IgD-negative memory B cell (primary cell): ENCODE measurements around the gene KCNG2. TPM values are rescaled to one million over a fixed set of nuclear protein-coding genes. Genes with fewer than 3 reads are reported as not detected.
"Not testable (repeated sequence)": the region's sequence is repeated elsewhere in the genome, so short reads cannot be mapped to it uniquely, and the experiment has no call there.

ENCODE experiments used
- H3K27ac Mint-ChIP-seq, 3 donors: one replicate each; pipeline ENCODE4 v1.8.0; 2020 to 2022; ENCODE audit warnings: mild to moderate bottlenecking in 3 of 3, mixed read lengths in 3 of 3, moderate library complexity in 1 of 3
- H3K27me3 Mint-ChIP-seq: one replicate; pipeline ENCODE4 v1.8.0; 2021; ENCODE audit warnings: mixed read lengths
- H3K36me3 Mint-ChIP-seq: one replicate; pipeline ENCODE4 v1.8.0; 2020; ENCODE audit warnings: mild to moderate bottlenecking, mixed read lengths
- H3K4me1 Mint-ChIP-seq, 3 donors: one replicate each; pipeline ENCODE4 v1.8.0; 2020 to 2022; ENCODE audit warnings: mixed read lengths in 3 of 3, mild to moderate bottlenecking in 1 of 3
- H3K4me3 Mint-ChIP-seq, 4 donors: one replicate each; pipeline ENCODE4 v1.8.0; 2020 to 2022; ENCODE audit warnings: mild to moderate bottlenecking in 4 of 4, mixed read lengths in 4 of 4, moderate library complexity in 3 of 4
- H3K9me3 Mint-ChIP-seq, 3 donors: one replicate each; pipeline ENCODE4 v1.8.0; 2020 to 2021; ENCODE audit warnings: mixed read lengths in 3 of 3, mild to moderate bottlenecking in 1 of 3
- polyA plus RNA-seq: library from polyadenylated mRNA; unstranded; fragments of 300-500 nt; fragmentation: Illumina TruSeq; gene quantifications from one replicate; pipeline ENCODE4 v1.2.3, GENCODE V29; 2021

KCNG2 gene
- polyA plus RNA-seq, result not detected

- peak within 1 kb of the TSS in 1 of 3 donors; percentile 94 for H3K27ac Mint-ChIP-seq
- peaks cover 11 to 17% (median 15%) of the 10 kb centered on the region in 3 donors for H3K4me1 Mint-ChIP-seq
- H3K4me3 Mint-ChIP-seq, result peak within 1 kb of the TSS; percentile 10 to 91 (median 78)
- H3K9me3 Mint-ChIP-seq, result no peaks in the 10 kb centered on the region
- H3K27me3 Mint-ChIP-seq, result peaks cover 23% of the 10 kb centered on the region
- H3K36me3 Mint-ChIP-seq, result no peaks in the 10 kb centered on the region
These were observed at the start of gene KCNG2 for GRCh38 chr18:79797518-79798345. Gene KCNG2 (plus strand): TSS chr18:79797938. CDS start chr18:79863668, 65,730 bp downstream.

GRCh38 chr18:79748321-79749180 lies 49.2 kb upstream of the KCNG2 start:
- H3K4me1 Mint-ChIP-seq, result no peaks in the 10 kb centered on the region
- H3K27me3 Mint-ChIP-seq, result no peaks in the 10 kb centered on the region
- peaks cover 6% of the 10 kb centered on the region for H3K36me3 Mint-ChIP-seq
- H3K27ac Mint-ChIP-seq, result no peak overlapping the region
- H3K9me3 Mint-ChIP-seq, result peaks cover 0 to 4% (median 0%) of the 10 kb centered on the region in 3 donors
- H3K4me3 Mint-ChIP-seq, result no peak overlapping the region

- peak overlapping the region in 1 of 4 donors; percentile 8 for H3K4me3 Mint-ChIP-seq
- H3K4me1 Mint-ChIP-seq, result no peaks in the 10 kb centered on the region
- no peaks in the 10 kb centered on the region for H3K27me3 Mint-ChIP-seq
- H3K36me3 Mint-ChIP-seq, result peaks cover 6% of the 10 kb centered on the region
- H3K9me3 Mint-ChIP-seq, result peaks cover 0 to 2% (median 0%) of the 10 kb centered on the region in 3 donors
- H3K27ac Mint-ChIP-seq, result peak overlapping the region in 1 of 3 donors; percentile 59
These were observed 48.2 kb upstream of the KCNG2 start for GRCh38 chr18:79749251-79750191.

GRCh38 chr18:79750980-79751571 lies 46.7 kb upstream of the KCNG2 start:
- H3K27me3 Mint-ChIP-seq, result no peaks in the 10 kb centered on the region
- no peak overlapping the region for H3K27ac Mint-ChIP-seq
- H3K36me3 Mint-ChIP-seq, result peaks cover 9% of the 10 kb centered on the region
- no peaks in the 10 kb centered on the region for H3K4me1 Mint-ChIP-seq
- H3K4me3 Mint-ChIP-seq, result no peak overlapping the region
- peaks cover 0 to 2% (median 0%) of the 10 kb centered on the region in 3 donors for H3K9me3 Mint-ChIP-seq

GRCh38 chr18:79751918-79752578 lies 45.7 kb upstream of the KCNG2 start:
- not testable (repeated sequence) for H3K27me3 Mint-ChIP-seq, H3K9me3 Mint-ChIP-seq, H3K4me1 Mint-ChIP-seq, H3K27ac Mint-ChIP-seq, H3K36me3 Mint-ChIP-seq, H3K4me3 Mint-ChIP-seq

GRCh38 chr18:79752946-79753345 lies 44.8 kb upstream of the KCNG2 start:
- H3K9me3 Mint-ChIP-seq, H3K4me1 Mint-ChIP-seq, H3K36me3 Mint-ChIP-seq, H3K4me3 Mint-ChIP-seq, H3K27me3 Mint-ChIP-seq, H3K27ac Mint-ChIP-seq: not testable (repeated sequence)

GRCh38 chr18:79753391-79753851 lies 44.3 kb upstream of the KCNG2 start:
- Mint-ChIP-seq H3K4me3 (no peak overlapping the region), H3K9me3 (peaks cover 1 to 4% (median 4%) of the 10 kb centered on the region in 3 donors), H3K27ac (no peak overlapping the region), H3K27me3 (no peaks in the 10 kb centered on the region), H3K36me3 (peaks cover 7% of the 10 kb centered on the region), H3K4me1 (no peaks in the 10 kb centered on the region)

GRCh38 chr18:79754022-79754761 lies 43.5 kb upstream of the KCNG2 start:
- Mint-ChIP-seq H3K4me3 (no peak overlapping the region), H3K27me3 (no peaks in the 10 kb centered on the region), H3K4me1 (no peaks in the 10 kb centered on the region), H3K36me3 (peaks cover 12% of the 10 kb centered on the region), H3K27ac (no peak overlapping the region), H3K9me3 (peaks cover 5 to 8% (median 8%) of the 10 kb centered on the region in 3 donors)

GRCh38 chr18:79754831-79755351 lies 42.8 kb upstream of the KCNG2 start:
- Mint-ChIP-seq H3K4me1 (no peaks in the 10 kb centered on the region), H3K27me3 (no peaks in the 10 kb centered on the region), H3K9me3 (peaks cover 8 to 12% (median 10%) of the 10 kb centered on the region in 3 donors), H3K27ac (no peak overlapping the region), H3K36me3 (peaks cover 12% of the 10 kb centered on the region), H3K4me3 (no peak overlapping the region)

GRCh38 chr18:79755496-79756142 lies 42.1 kb upstream of the KCNG2 start:
- Mint-ChIP-seq H3K27me3 (no peaks in the 10 kb centered on the region), H3K4me3 (no peak overlapping the region), H3K4me1 (no peaks in the 10 kb centered on the region), H3K9me3 (peaks cover 8 to 17% (median 10%) of the 10 kb centered on the region in 3 donors), H3K27ac (no peak overlapping the region), H3K36me3 (peaks cover 12% of the 10 kb centered on the region)

GRCh38 chr18:79756143-79756500 lies 41.6 kb upstream of the KCNG2 start:
- Mint-ChIP-seq H3K27ac (peak overlapping the region in 1 of 3 donors; percentile 46), H3K36me3 (peaks cover 12% of the 10 kb centered on the region), H3K4me3 (no peak overlapping the region), H3K27me3 (no peaks in the 10 kb centered on the region), H3K4me1 (no peaks in the 10 kb centered on the region), H3K9me3 (peaks cover 8 to 21% (median 10%) of the 10 kb centered on the region in 3 donors)

GRCh38 chr18:79756826-79757225 lies 40.9 kb upstream of the KCNG2 start:
- no peaks in the 10 kb centered on the region for H3K27me3 Mint-ChIP-seq
- H3K4me3 Mint-ChIP-seq, result no peak overlapping the region
- no peak overlapping the region for H3K27ac Mint-ChIP-seq
- H3K36me3 Mint-ChIP-seq, result peaks cover 12% of the 10 kb centered on the region
- peaks cover 8 to 21% (median 10%) of the 10 kb centered on the region in 3 donors for H3K9me3 Mint-ChIP-seq
- H3K4me1 Mint-ChIP-seq, result no peaks in the 10 kb centered on the region
